Calu3 (cell line): ENCODE measurements around the gene CAMK1G. TPM values are rescaled to one million over a fixed set of nuclear protein-coding genes. Genes with fewer than 3 reads are reported as not detected.

Source experiments
- BruUV-seq: library from RNA; stranded (reverse); fragments of 400-500 nt; replicated peaks from 2 replicates; lab custom pipeline; 2021; lab: Mats Ljungman, UMichigan
- CTCF ChIA-PET: fragments of 300-600 bp; sonication (Branson Sonifier 250); formaldehyde crosslinking; loops from one replicate; lab custom pipeline; 2022; ENCODE audit warnings: antibody characterized with exemption; lab: Charles Lee
- DNase-seq: peaks from one replicate; pipeline ENCODE4 v3.0.0; 2022
- H3K27ac Mint-ChIP-seq: one replicate; pipeline ENCODE4 v1.8.0; 2022; ENCODE audit warnings: mixed read lengths; ENCODE audit not compliant: unreplicated experiment
- H3K27me3 Mint-ChIP-seq: one replicate; pipeline ENCODE4 v1.8.0; 2022; ENCODE audit warnings: mixed read lengths; ENCODE audit not compliant: unreplicated experiment
- H3K36me3 Mint-ChIP-seq: one replicate; pipeline ENCODE4 v1.8.0; 2022; ENCODE audit warnings: mild to moderate bottlenecking, moderate library complexity, mixed read lengths; ENCODE audit not compliant: insufficient read depth, unreplicated experiment
- H3K4me1 Mint-ChIP-seq: one replicate; pipeline ENCODE4 v1.8.0; 2022; ENCODE audit warnings: mild to moderate bottlenecking, low read depth, mixed read lengths; ENCODE audit not compliant: unreplicated experiment
- H3K4me3 Mint-ChIP-seq: one replicate; pipeline ENCODE4 v1.8.0; 2022; ENCODE audit warnings: mild to moderate bottlenecking, low read depth, moderate library complexity, mixed read lengths; ENCODE audit not compliant: unreplicated experiment
- H3K9me3 Mint-ChIP-seq: one replicate; pipeline ENCODE4 v1.8.0; 2022; ENCODE audit warnings: low read depth, mixed read lengths; ENCODE audit not compliant: unreplicated experiment
- intact Hi-C: fragments of 100-400 bp; cut with micrococcal nuclease; formaldehyde crosslinking; loops from one replicate; pipeline ENCODE4 v1.10.0; 2022; ENCODE audit not compliant: unreplicated experiment
- total RNA-seq: library from RNA; stranded (reverse); gene quantifications from 2 replicates; pipeline ENCODE4 v1.2.3, GENCODE V29; 2022
- TF ChIP-seq, protein P1 (sequence below): fragments of 200-600 bp; IDR thresholded peaks from one replicate; pipeline ENCODE4 v1.8.0; 2022; ENCODE audit warnings: antibody characterized with exemption; ENCODE audit not compliant: unreplicated experiment

CAMK1G gene
- total RNA-seq, 1 experiment from 2014 or later = not detected

DNA sequence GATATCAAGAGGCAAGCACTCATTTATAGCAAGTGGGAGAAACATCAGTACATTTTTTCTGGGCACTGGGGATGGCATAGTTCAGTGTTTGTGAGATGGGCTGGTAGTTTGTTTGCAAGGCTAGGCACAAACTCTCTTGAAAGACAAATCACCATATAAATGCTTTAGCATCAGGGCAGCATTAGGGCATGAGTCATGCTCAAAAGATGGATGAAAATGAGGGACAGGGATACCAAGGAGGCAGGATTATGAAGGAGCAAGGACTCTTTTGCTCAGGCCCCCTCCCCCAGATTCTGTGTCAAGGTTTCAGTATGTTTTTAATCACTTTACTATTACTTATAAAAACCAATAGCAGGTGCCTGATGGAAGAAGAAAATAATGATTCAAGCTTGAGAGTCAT lies 43.9 kb upstream of the CAMK1G start:
- BruUV-seq = no TSS peak

GRCh38 chr1:209542585-209542984 lies 40.9 kb upstream of the CAMK1G start:
- CTCF ChIA-PET = interaction anchor here (0.7 to 1.6 kb wide), 5 partner anchors 11 to 69 kb away, joined by 3 to 5 read pairs (median 3); no protein-coding TSS in a partner anchor
- peak; percentile 36 for DNase-seq
- Mint-ChIP-seq H3K27ac (no peak overlapping the region), H3K9me3 (no peaks in the 10 kb centered on the region), H3K4me3 (no peak overlapping the region), H3K27me3 (peaks cover 32% of the 10 kb centered on the region), H3K4me1 (peaks cover 35% of the 10 kb centered on the region), H3K36me3 (peaks cover 5% of the 10 kb centered on the region)
- TF ChIP-seq, protein P1, sequence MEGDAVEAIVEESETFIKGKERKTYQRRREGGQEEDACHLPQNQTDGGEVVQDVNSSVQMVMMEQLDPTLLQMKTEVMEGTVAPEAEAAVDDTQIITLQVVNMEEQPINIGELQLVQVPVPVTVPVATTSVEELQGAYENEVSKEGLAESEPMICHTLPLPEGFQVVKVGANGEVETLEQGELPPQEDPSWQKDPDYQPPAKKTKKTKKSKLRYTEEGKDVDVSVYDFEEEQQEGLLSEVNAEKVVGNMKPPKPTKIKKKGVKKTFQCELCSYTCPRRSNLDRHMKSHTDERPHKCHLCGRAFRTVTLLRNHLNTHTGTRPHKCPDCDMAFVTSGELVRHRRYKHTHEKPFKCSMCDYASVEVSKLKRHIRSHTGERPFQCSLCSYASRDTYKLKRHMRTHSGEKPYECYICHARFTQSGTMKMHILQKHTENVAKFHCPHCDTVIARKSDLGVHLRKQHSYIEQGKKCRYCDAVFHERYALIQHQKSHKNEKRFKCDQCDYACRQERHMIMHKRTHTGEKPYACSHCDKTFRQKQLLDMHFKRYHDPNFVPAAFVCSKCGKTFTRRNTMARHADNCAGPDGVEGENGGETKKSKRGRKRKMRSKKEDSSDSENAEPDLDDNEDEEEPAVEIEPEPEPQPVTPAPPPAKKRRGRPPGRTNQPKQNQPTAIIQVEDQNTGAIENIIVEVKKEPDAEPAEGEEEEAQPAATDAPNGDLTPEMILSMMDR = no peak
- intact Hi-C loops = no loop called here
- BruUV-seq = no TSS peak

More for the DNA sequence above, 43.9 kb upstream of the CAMK1G start:
- no peaks in the 10 kb centered on the region for H3K9me3 Mint-ChIP-seq
- DNase-seq = no peak
- intact Hi-C loops = no loop called here
- peaks cover 28% of the 10 kb centered on the region for H3K4me1 Mint-ChIP-seq
- CTCF ChIA-PET = no interaction called here
- no peak overlapping the region for H3K27ac Mint-ChIP-seq
- TF ChIP-seq, protein P1 = no peak
- H3K4me3 Mint-ChIP-seq = no peak overlapping the region
- H3K27me3 Mint-ChIP-seq = peaks cover 59% of the 10 kb centered on the region
- H3K36me3 Mint-ChIP-seq = peaks cover 5% of the 10 kb centered on the region

DNA sequence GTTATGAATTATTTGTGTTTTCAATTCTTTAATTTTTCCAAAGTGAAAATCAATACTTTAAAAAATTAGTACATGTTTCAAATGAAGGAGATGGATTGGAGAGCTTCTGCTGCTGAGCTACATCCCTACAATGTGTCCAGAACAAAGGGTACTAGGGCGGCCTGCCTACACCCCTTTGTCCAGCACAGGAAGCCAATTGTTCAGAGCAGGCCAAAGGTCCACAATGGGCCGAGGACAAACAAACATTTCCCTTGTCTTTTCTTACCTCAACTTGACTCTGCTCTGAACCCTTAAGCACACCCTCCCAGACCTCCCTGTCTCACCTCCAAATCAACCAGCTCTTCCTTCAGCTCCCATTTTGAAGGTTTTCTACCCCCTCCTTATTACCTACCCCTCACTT lies 39.4 kb upstream of the CAMK1G start:
- Mint-ChIP-seq H3K36me3 (peaks cover 5% of the 10 kb centered on the region), H3K9me3 (no peaks in the 10 kb centered on the region), H3K27ac (no peak overlapping the region), H3K4me1 (peaks cover 35% of the 10 kb centered on the region), H3K4me3 (no peak overlapping the region), H3K27me3 (peaks cover 17% of the 10 kb centered on the region)
- CTCF ChIA-PET = interaction anchor here (0.7 to 0.9 kb wide), 2 partner anchors 22 to 105 kb away, joined by 3 read pairs; no protein-coding TSS in a partner anchor
- no peak for DNase-seq
- no TSS peak for BruUV-seq
- TF ChIP-seq, protein P1 = no peak
- intact Hi-C loops = no loop called here

- Mint-ChIP-seq H3K9me3 (no peaks in the 10 kb centered on the region), H3K27me3 (peaks cover 9% of the 10 kb centered on the region), H3K4me1 (peaks cover 35% of the 10 kb centered on the region), H3K27ac (no peak overlapping the region), H3K36me3 (peaks cover 5% of the 10 kb centered on the region), H3K4me3 (no peak overlapping the region)
- intact Hi-C loops = no loop called here
- no peak for DNase-seq
- no TSS peak for BruUV-seq
- TF ChIP-seq, protein P1 = no peak
- CTCF ChIA-PET = no interaction called here
These were observed 38.1 kb upstream of the CAMK1G start for GRCh38 chr1:209545423-209545822.
